Measurements from ENCODE around the gene FKBP4. TPM values are rescaled to one million over a fixed set of nuclear protein-coding genes. Genes with fewer than 3 reads are reported as not detected.

The FKBP4 gene
- total RNA-seq, 1 donor from 2014 or later = 81.6 TPM

DNA sequence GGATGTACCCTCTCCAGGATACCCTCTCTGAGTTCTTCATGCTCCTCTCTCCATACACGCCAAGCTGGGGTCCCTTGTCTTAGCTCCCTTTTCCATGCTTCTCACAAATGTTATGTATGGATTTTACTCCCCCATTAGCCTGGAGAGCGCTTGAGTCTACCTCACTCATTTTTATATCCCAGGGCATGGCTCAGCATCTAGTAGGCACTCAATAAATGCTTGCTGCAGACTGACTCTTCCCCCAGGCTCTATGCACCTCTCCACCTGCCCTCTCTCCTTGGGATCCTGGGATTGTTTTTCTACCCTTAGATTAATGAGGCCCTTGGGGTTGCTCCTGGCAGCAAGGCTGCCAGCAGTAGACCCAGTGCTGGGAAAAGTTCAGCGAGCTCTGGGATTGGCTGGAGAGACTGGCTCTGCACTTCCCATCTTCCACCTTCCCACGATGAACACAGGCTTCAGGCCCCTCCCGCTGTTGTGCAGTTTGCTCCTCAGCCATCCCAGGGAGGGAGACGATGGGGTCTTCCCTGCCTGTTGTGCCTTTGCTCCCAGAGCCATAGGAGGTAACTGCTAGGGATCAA lies 37.9 kb downstream of the FKBP4 start:
- DNase-seq (ENCODE audit: low read depth) (no peak), FAIRE-seq (no peak)
- Histone ChIP-seq H3K27me3 (ENCODE audit: control insufficient read depth, insufficient read depth, low read length) (peaks cover 1% of the 10 kb centered on the region), H3K36me3 (ENCODE audit: control insufficient read depth, insufficient read depth, low read length) (peaks cover 3% of the 10 kb centered on the region), H3K4me3 (ENCODE audit: low read depth, low read length) (no peak overlapping the region)
- TF ChIP-seq, protein P1, sequence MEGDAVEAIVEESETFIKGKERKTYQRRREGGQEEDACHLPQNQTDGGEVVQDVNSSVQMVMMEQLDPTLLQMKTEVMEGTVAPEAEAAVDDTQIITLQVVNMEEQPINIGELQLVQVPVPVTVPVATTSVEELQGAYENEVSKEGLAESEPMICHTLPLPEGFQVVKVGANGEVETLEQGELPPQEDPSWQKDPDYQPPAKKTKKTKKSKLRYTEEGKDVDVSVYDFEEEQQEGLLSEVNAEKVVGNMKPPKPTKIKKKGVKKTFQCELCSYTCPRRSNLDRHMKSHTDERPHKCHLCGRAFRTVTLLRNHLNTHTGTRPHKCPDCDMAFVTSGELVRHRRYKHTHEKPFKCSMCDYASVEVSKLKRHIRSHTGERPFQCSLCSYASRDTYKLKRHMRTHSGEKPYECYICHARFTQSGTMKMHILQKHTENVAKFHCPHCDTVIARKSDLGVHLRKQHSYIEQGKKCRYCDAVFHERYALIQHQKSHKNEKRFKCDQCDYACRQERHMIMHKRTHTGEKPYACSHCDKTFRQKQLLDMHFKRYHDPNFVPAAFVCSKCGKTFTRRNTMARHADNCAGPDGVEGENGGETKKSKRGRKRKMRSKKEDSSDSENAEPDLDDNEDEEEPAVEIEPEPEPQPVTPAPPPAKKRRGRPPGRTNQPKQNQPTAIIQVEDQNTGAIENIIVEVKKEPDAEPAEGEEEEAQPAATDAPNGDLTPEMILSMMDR (IDR thresholded peaks at IDR 0.05; ENCODE audit: insufficient read depth, low read length, severe bottlenecking) = no peak

DNA sequence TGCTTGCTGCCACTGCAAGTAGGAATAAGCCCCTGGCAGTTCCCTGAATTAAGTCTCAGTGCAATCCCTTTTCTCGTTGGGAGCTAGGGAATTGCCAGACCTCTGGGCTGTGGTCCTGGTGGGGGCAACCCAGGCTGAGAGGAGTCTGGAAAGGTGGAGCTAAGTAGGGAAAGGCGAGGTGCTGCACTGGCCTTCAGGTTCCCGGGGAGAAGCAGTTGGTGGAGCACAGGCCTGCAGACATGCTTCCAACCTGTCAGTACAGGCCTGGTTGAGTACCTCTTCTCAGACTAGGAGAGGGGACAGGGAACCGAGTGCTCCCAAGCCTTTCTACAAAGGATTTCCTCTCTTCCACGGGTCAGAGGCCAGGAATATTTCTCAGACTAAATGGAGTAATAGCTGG lies 38.6 kb downstream of the FKBP4 start:
- TF ChIP-seq, protein P1 (IDR thresholded peaks at IDR 0.05; ENCODE audit: insufficient read depth, low read length, severe bottlenecking) = no peak
- Histone ChIP-seq H3K27me3 (ENCODE audit: control insufficient read depth, insufficient read depth, low read length) (peaks cover 1% of the 10 kb centered on the region), H3K36me3 (ENCODE audit: control insufficient read depth, insufficient read depth, low read length) (peaks cover 2% of the 10 kb centered on the region), H3K4me3 (ENCODE audit: low read depth, low read length) (no peak overlapping the region)
- FAIRE-seq (no peak), DNase-seq (ENCODE audit: low read depth) (peak; percentile 60)

DNA sequence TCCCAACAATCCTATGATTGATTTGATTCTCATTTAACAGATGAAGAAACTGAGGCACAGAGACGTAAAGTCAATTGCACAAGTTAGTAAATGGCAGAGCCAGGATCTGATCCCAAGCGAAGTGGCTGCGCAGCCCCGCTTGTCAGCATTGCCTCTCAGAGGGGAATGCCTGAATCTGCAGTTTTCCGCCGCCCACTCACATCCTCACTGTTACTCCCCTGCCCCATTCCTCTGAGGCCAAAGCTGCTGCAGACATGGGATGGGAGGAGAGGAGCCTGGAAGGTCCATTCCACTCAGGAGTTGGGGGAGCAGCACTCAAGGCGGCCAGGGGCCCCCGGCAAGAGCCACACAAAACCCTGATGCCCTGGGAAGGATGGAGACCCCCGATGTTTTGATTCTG lies 39.0 kb downstream of the FKBP4 start:
- TF ChIP-seq, protein P1 (IDR thresholded peaks at IDR 0.05; ENCODE audit: insufficient read depth, low read length, severe bottlenecking) = no peak
- H3K27me3 ChIP-seq (ENCODE audit: control insufficient read depth, insufficient read depth, low read length) = peaks cover 1% of the 10 kb centered on the region
- peaks cover 2% of the 10 kb centered on the region for H3K36me3 ChIP-seq (ENCODE audit: control insufficient read depth, insufficient read depth, low read length)
- no peak for DNase-seq (ENCODE audit: low read depth)
- FAIRE-seq = no peak
- no peak overlapping the region for H3K4me3 ChIP-seq (ENCODE audit: low read depth, low read length)

DNA sequence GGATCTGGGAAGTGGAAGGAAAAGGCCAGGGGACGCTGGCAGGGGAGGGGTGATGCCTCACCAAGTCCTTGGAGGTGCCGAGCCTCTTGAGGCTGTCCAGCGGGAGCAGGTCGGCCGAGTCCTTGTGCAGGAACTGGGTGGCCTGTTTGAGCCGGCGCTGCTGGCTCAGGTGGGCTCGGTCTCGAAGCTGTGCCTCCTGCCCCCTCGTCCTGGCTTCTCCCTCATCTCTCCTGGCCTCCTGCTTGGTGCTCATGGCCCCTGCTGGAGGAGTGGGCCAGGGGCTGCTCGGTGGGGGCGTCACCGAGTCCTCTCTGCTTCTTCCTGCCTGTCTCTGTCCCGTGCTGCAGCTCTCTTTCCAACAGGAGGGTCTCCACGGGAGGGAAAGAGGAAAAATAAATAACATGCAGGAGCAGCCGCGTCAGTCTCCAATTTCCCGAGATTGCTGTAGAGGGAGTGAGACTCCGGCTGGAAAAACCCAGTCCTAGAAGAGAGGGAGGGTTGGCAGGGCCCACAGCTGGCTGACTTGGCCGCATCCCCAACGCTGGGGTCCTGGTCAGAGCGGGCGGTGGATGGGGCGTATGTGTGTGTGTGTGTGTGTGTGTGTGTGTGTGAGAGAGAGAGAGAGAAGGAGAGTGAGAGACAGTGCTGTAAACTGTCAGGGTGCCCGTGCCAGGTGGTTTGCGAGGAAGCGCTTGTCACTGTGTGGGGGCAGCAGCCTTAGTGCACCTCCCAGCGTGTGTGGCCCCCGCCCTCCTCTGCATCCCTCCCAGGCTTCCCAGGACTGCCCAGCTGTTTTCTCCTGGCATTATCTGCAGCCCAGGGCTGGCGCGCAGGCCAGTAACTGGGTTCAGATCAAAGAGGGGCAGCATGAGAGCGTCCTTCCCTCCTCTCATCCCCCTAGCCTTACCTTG lies 40.1 kb downstream of the FKBP4 start, which contains the start of gene NRIP2:
Gene NRIP2, minus strand, starts transcription at position 455 of the 911 bp plus-strand sequence. Its CDS starts 52 bp downstream, at position 403.
- H3K36me3 ChIP-seq (ENCODE audit: control insufficient read depth, insufficient read depth, low read length) = peaks cover 2% of the 10 kb centered on the region
- TF ChIP-seq, protein P1 (IDR thresholded peaks at IDR 0.05; ENCODE audit: insufficient read depth, low read length, severe bottlenecking) = no peak
- DNase-seq (ENCODE audit: low read depth) = no peak
- no peak for FAIRE-seq
- H3K27me3 ChIP-seq (ENCODE audit: control insufficient read depth, insufficient read depth, low read length) = peaks cover 1% of the 10 kb centered on the region
- no peak within 1 kb of the TSS for H3K4me3 ChIP-seq (ENCODE audit: low read depth, low read length)

DNA sequence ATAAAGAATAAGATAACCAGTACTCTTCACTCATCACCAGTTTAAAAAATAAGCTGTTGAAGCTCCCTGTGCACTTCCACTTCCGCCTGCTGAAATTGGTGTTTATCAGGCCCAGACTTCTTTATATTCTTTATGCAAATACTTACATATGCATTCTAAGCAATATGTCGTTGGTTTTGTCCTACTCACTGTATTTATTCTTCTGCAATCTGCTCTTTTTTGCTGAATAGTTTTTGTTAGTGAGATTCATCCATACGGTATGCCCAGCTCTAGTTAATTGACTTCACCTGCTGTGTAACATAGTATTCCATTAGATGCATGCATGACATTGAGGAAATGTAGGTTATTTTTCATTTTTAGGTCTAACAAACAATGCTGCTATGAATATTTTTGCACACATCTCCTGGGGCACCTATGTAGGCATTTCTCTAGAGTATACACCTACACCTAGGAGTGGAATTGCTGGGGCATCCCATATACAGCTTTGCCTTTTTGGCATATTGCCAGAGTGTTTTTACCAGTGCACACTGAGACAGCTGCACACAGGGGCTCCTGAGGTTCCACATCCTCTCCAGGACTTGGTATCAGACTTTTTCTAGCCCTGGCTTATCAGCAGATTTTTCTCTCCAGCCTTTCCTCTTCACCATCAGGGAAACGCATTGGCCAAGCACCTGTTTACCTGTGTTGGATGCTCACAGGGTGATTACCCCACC lies 41.1 kb downstream of the FKBP4 start:
- FAIRE-seq = no peak
- TF ChIP-seq, protein P1 (IDR thresholded peaks at IDR 0.05; ENCODE audit: insufficient read depth, low read length, severe bottlenecking) = no peak
- DNase-seq (ENCODE audit: low read depth) = no peak
- H3K27me3 ChIP-seq (ENCODE audit: control insufficient read depth, insufficient read depth, low read length) = peaks cover 1% of the 10 kb centered on the region
- H3K36me3 ChIP-seq (ENCODE audit: control insufficient read depth, insufficient read depth, low read length) = no peaks in the 10 kb centered on the region
- H3K4me3 ChIP-seq (ENCODE audit: low read depth, low read length) = no peak overlapping the region

Data from bronchial epithelial cell (primary cell).